B cell (primary cell): ENCODE results near the gene GPR52.

Source experiments
- EZH2 ChIP-seq: IDR thresholded peaks from 2 replicates; pipeline ENCODE4 v1.6.1; 2012; ENCODE audit warnings: borderline replicate concordance, low read depth, mild to moderate bottlenecking, moderate library complexity, low read length; ENCODE audit not compliant: insufficient read depth, poor library complexity, severe bottlenecking
- TF ChIP-seq, protein P1 (sequence below): fragments of 200-600 bp; IDR thresholded peaks from one replicate; pipeline ENCODE4 v1.8.0; 2022; ENCODE audit warnings: antibody characterized with exemption, mild to moderate bottlenecking

DNA sequence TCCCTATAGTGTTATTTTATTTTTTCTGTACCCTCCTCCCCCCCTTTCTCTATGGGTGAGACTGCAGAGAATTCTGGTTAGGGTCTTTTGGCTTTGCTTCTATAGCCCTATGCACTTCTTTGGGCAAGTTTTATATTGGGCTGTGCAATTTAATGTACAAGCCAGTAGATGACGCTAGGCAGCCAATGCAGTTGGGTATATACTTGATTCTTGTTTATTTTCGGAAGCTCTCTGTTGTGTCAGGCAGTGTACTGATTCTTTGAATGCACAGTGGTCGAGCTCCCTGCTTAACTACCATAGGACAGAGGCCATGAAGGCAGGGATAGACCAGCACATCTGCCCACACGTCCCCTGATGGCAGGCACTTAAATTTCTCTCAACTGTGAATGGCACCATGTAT is 34.1 kb upstream of the GPR52 start:
- TF ChIP-seq, protein P1, sequence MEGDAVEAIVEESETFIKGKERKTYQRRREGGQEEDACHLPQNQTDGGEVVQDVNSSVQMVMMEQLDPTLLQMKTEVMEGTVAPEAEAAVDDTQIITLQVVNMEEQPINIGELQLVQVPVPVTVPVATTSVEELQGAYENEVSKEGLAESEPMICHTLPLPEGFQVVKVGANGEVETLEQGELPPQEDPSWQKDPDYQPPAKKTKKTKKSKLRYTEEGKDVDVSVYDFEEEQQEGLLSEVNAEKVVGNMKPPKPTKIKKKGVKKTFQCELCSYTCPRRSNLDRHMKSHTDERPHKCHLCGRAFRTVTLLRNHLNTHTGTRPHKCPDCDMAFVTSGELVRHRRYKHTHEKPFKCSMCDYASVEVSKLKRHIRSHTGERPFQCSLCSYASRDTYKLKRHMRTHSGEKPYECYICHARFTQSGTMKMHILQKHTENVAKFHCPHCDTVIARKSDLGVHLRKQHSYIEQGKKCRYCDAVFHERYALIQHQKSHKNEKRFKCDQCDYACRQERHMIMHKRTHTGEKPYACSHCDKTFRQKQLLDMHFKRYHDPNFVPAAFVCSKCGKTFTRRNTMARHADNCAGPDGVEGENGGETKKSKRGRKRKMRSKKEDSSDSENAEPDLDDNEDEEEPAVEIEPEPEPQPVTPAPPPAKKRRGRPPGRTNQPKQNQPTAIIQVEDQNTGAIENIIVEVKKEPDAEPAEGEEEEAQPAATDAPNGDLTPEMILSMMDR, result no peak
- no peak for TF ChIP-seq EZH2
